ENCODE results near the gene SMARCC1. TPM values are rescaled to one million over a fixed set of nuclear protein-coding genes. Genes with fewer than 3 reads are reported as not detected.

Gene SMARCC1
- total RNA-seq, 1 donor from 2014 or later, result 53.9 TPM

- H3K27me3 ChIP-seq (ENCODE audit: low read depth), result no peaks in the 10 kb centered on the region
- peak overlapping the region; percentile 84 for H3K4me3 ChIP-seq
- ATAC-seq (peak; percentile 74 to 80), DNase-seq (peak; percentile 79)
- intact Hi-C loops (cut with DNase I), result no loop called here
- peak overlapping the region; percentile 99 for H3K27ac ChIP-seq
- TF ChIP-seq, protein P1, sequence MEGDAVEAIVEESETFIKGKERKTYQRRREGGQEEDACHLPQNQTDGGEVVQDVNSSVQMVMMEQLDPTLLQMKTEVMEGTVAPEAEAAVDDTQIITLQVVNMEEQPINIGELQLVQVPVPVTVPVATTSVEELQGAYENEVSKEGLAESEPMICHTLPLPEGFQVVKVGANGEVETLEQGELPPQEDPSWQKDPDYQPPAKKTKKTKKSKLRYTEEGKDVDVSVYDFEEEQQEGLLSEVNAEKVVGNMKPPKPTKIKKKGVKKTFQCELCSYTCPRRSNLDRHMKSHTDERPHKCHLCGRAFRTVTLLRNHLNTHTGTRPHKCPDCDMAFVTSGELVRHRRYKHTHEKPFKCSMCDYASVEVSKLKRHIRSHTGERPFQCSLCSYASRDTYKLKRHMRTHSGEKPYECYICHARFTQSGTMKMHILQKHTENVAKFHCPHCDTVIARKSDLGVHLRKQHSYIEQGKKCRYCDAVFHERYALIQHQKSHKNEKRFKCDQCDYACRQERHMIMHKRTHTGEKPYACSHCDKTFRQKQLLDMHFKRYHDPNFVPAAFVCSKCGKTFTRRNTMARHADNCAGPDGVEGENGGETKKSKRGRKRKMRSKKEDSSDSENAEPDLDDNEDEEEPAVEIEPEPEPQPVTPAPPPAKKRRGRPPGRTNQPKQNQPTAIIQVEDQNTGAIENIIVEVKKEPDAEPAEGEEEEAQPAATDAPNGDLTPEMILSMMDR (IDR thresholded peaks at IDR 0.05), result no peak
- peaks cover 38% of the 10 kb centered on the region for H3K4me1 ChIP-seq
- H3K36me3 ChIP-seq, result no peaks in the 10 kb centered on the region
- H3K9me3 ChIP-seq, result no peaks in the 10 kb centered on the region
Measured at GRCh38 chr3:47780741-47781684, 680 bp downstream of the SMARCC1 start.

DNA sequence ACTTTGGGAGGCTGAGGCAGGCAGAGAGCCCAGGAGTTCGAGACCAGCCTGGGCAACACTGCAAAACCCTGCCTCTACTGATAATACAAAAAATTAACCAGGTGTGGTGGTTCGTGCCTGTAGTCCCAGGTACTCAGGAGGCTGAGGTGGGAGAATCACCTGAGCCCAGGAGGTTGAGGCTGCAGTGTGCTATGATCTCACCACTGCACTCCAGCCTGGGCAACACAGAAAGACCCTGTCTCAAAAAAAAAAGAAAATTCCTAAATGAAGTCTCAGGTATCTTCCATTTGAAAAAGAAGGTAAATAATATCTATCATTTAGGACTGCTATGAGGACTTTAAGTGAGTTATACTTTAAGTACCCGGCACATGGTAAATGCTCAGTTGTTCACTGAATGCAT is 2.9 kb downstream of the SMARCC1 start:
- Histone ChIP-seq H3K27me3 (ENCODE audit: low read depth) (no peaks in the 10 kb centered on the region), H3K9me3 (no peaks in the 10 kb centered on the region), H3K4me3 (no peak overlapping the region), H3K4me1 (peaks cover 38% of the 10 kb centered on the region), H3K27ac (no peak overlapping the region), H3K36me3 (no peaks in the 10 kb centered on the region)
- ATAC-seq, result no peak
- intact Hi-C loops (cut with DNase I), result no loop called here
- TF ChIP-seq, protein P1 (IDR thresholded peaks at IDR 0.05), result no peak
- DNase-seq, result no peak

GRCh38 chr3:47772788-47773187 is 8.9 kb downstream of the SMARCC1 start:
- Histone ChIP-seq H3K27ac (no peak overlapping the region), H3K4me1 (no peaks in the 10 kb centered on the region), H3K4me3 (no peak overlapping the region), H3K9me3 (no peaks in the 10 kb centered on the region), H3K27me3 (ENCODE audit: low read depth) (no peaks in the 10 kb centered on the region), H3K36me3 (peaks cover 38% of the 10 kb centered on the region)
- intact Hi-C loops (cut with DNase I), result no loop called here
- TF ChIP-seq, protein P1 (IDR thresholded peaks at IDR 0.05), result no peak
- ATAC-seq (no peak), DNase-seq (no peak)

DNA sequence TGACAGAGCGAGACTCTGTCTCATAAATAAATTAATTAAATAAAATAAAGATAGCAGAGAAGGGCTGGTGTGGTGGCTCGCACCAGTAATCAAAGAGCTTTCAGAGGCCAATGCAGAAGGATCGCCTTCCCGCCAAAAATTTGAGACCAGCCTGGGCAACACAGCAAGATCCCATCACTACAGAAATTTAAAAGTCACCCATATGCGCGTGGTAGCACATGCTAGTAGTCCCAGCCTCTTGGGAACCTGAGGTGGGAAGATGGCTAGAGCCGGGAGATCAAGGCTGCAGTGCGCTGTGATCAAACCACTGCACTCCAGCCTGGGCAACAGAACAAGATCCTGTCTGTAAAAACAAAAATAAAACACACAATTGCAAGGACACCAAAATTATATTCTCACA is 9.6 kb downstream of the SMARCC1 start:
- Histone ChIP-seq H3K9me3 (no peaks in the 10 kb centered on the region), H3K4me3 (no peak overlapping the region), H3K4me1 (no peaks in the 10 kb centered on the region), H3K36me3 (peaks cover 38% of the 10 kb centered on the region), H3K27me3 (ENCODE audit: low read depth) (no peaks in the 10 kb centered on the region), H3K27ac (no peak overlapping the region)
- no peak for DNase-seq
- intact Hi-C loops (cut with DNase I), result no loop called here
- no peak for ATAC-seq
- TF ChIP-seq, protein P1 (IDR thresholded peaks at IDR 0.05), result no peak

- no peak for DNase-seq
- TF ChIP-seq, protein P1 (IDR thresholded peaks at IDR 0.05), result no peak
- Histone ChIP-seq H3K4me3 (no peak overlapping the region), H3K4me1 (no peaks in the 10 kb centered on the region), H3K9me3 (no peaks in the 10 kb centered on the region), H3K27me3 (ENCODE audit: low read depth) (no peaks in the 10 kb centered on the region), H3K27ac (no peak overlapping the region), H3K36me3 (peaks cover 47% of the 10 kb centered on the region)
- intact Hi-C loops (cut with DNase I), result no loop called here
- no peak for ATAC-seq
Measured at GRCh38 chr3:47766186-47766585, 15.5 kb downstream of the SMARCC1 start.

Measured in lower lobe of right lung (tissue), 2 donors.